Pancreas (tissue), 10 donors: ENCODE results near the gene CPOX. TPM values are rescaled to one million over a fixed set of nuclear protein-coding genes. Genes with fewer than 3 reads are reported as not detected.

ENCODE experiments used
- ATAC-seq, 4 donors: fragments of 200-7000 bp; cut with Tn5 transposase; one replicate each; pipeline versions ENCODE4 v1.8.0 to v1.9.1; 2020; ENCODE audit warnings: mild to moderate bottlenecking in 4 of 4, moderate library complexity in 4 of 4
- DNase-seq, 6 donors: peaks; one replicate each; pipeline ENCODE4 v3.0.0-alpha.2; 2020
- FAIRE-seq: peaks from 2 replicates; lab custom pipeline; 2012; peaks lifted over from hg19 to GRCh38; lab: Jason Lieb, UNC
- H3K27ac ChIP-seq, 4 donors: fragments of 200-600 bp; sonication (generic); 1 replicate in 3 of 4; 2 replicates in 1 of 4; pipeline versions ENCODE4 v1.5.0 to v1.8.0; 2020
- H3K27me3 ChIP-seq, 4 donors: fragments of 200-600 bp; one replicate each; pipeline ENCODE4 v1.8.0; 2021
- H3K36me3 ChIP-seq, 3 donors: fragments of 200-600 bp; sonication (generic) in 1 of 3; one replicate each; pipeline versions ENCODE4 v1.5.0 to v1.8.0; 2020 to 2021
- H3K4me1 ChIP-seq, 3 donors: fragments of 200-600 bp; one replicate each; pipeline ENCODE4 v1.8.0; 2021
- H3K4me3 ChIP-seq, 4 donors: fragments of 200-600 bp; sonication (generic) in 2 of 4; one replicate each; pipeline versions ENCODE4 v1.5.0 to v1.8.0; 2020 to 2021
- H3K9me3 ChIP-seq, 4 donors: fragments of 200-600 bp; one replicate each; pipeline ENCODE4 v1.8.0; 2021
- CTCF ChIP-seq, 4 donors: fragments of 200-600 bp; sonication (generic) in 3 of 4; IDR thresholded peaks; one replicate each; pipeline versions ENCODE4 v1.5.0 to v1.8.0; 2021; ENCODE audit warnings: antibody characterized with exemption in 4 of 4
- WGBS, 2 donors: extraction: QIAGEN DNeasy Blood & Tissue Kit; methylation state at CpG; one replicate each; pipeline ENCODE4 v1.1.7; 2013; 5-methylcytosine and 5-hydroxymethylcytosine counted together
- intact Hi-C, 3 donors: fragments of 100-400 bp; cut with DNase I; formaldehyde crosslinking; loops; one replicate each; pipeline versions ENCODE4 v1.11.1 to v1.14.2; 2022
- polyA plus RNA-seq, 2 donors: library from polyadenylated mRNA; stranded (reverse); fragments of 200-250 nt; gene quantifications; one replicate each; pipeline ENCODE4 v1.2.3, GENCODE V29; 2013
- total RNA-seq, 6 donors: library from RNA; stranded (reverse); fragmentation: NEBNext Ultra II Directional in 4 of 6; extraction: Animal tissue kit (Norgen Biotek cat#: 25700) in 4 of 6; gene quantifications; one replicate each; pipeline versions ENCODE4 v1.2.1 to v1.2.4, GENCODE V29; 2021 to 2023
- donor health status: healthy with polysubstance abuse.
- donor health status: DM: no; HTN: no; CAD: no; lungs with moderate emphysema.
- donor health status: DM: no; HTN: no; CAD: no.
- donor health status: control.
- donor health status: control.
- donor health status: Bipolar disorder and iron deficiency.
- donor health status: DM: yes; HTN: yes; CAD: no.
- donor health status: DM: no; HTN: no; CAD: no.
- donor health status: DM: no; HTN: no; CAD: no.
- donor health status: DM: yes; HTN: yes; CAD: no.

Gene CPOX
- total and polyA plus RNA-seq, 8 donors: 4.1 to 9.8 (median 5.9) TPM

GRCh38 chr3:98551236-98551635 is 42.2 kb downstream of the CPOX start:
- TF ChIP-seq CTCF (IDR thresholded peaks at IDR 0.05): no peak
- DNase-seq (no peak), ATAC-seq (no peak), FAIRE-seq (no peak)
- Histone ChIP-seq H3K27ac (no peak overlapping the region), H3K27me3 (peaks cover 0 to 5% (median 2%) of the 10 kb centered on the region in 4 donors), H3K36me3 (no peaks in the 10 kb centered on the region), H3K4me3 (no peak overlapping the region), H3K9me3 (no peaks in the 10 kb centered on the region), H3K4me1 (no peaks in the 10 kb centered on the region)
- 80 to 88% methylated on average over 2 of the region's 2 CpGs for WGBS, 2 donors
- intact Hi-C loops: no loop called here

GRCh38 chr3:98550833-98551232 is 42.6 kb downstream of the CPOX start:
- ATAC-seq (no peak), DNase-seq (no peak), FAIRE-seq (no peak)
- TF ChIP-seq CTCF (IDR thresholded peaks at IDR 0.05): no peak
- no peak overlapping the region for H3K4me3 ChIP-seq
- no peaks in the 10 kb centered on the region for H3K36me3 ChIP-seq
- 97% methylated on average over 3 of the region's 3 CpGs for WGBS, 2 donors
- no peak overlapping the region for H3K27ac ChIP-seq
- H3K4me1 ChIP-seq: no peaks in the 10 kb centered on the region
- no peaks in the 10 kb centered on the region for H3K9me3 ChIP-seq
- H3K27me3 ChIP-seq: peaks cover 0 to 5% (median 2%) of the 10 kb centered on the region in 4 donors
- intact Hi-C loops: no loop called here

GRCh38 chr3:98548544-98548943 is 44.9 kb downstream of the CPOX start:
- DNase-seq (no peak), ATAC-seq (no peak), FAIRE-seq (no peak)
- intact Hi-C loops: no loop called here
- Histone ChIP-seq H3K27ac (no peak overlapping the region), H3K36me3 (no peaks in the 10 kb centered on the region), H3K4me1 (no peaks in the 10 kb centered on the region), H3K27me3 (no peaks in the 10 kb centered on the region), H3K9me3 (no peaks in the 10 kb centered on the region), H3K4me3 (no peak overlapping the region)
- 64 to 68% methylated on average over 5 of the region's 5 CpGs for WGBS, 2 donors
- no peak for TF ChIP-seq CTCF (IDR thresholded peaks at IDR 0.05)

GRCh38 chr3:98545940-98546339 is 47.5 kb downstream of the CPOX start:
- H3K4me1 ChIP-seq: no peaks in the 10 kb centered on the region
- WGBS, 2 donors: 60 to 75% methylated on average over 5 of the region's 5 CpGs
- no peak for TF ChIP-seq CTCF (IDR thresholded peaks at IDR 0.05)
- H3K27ac ChIP-seq: no peak overlapping the region
- intact Hi-C loops: no loop called here
- H3K9me3 ChIP-seq: no peaks in the 10 kb centered on the region
- H3K27me3 ChIP-seq: no peaks in the 10 kb centered on the region
- H3K36me3 ChIP-seq: no peaks in the 10 kb centered on the region
- ATAC-seq: no peak
- H3K4me3 ChIP-seq: no peak overlapping the region
- no peak for DNase-seq
- no peak for FAIRE-seq

GRCh38 chr3:98542623-98543022 is 50.8 kb downstream of the CPOX start:
- WGBS, 2 donors: 63 to 77% methylated on average over 1 of the region's 1 CpG
- DNase-seq (no peak), ATAC-seq (no peak), FAIRE-seq (no peak)
- H3K4me1 ChIP-seq: no peaks in the 10 kb centered on the region
- no peaks in the 10 kb centered on the region for H3K36me3 ChIP-seq
- no peak overlapping the region for H3K4me3 ChIP-seq
- intact Hi-C loops: no loop called here
- H3K27ac ChIP-seq: no peak overlapping the region
- no peak for TF ChIP-seq CTCF (IDR thresholded peaks at IDR 0.05)
- no peaks in the 10 kb centered on the region for H3K9me3 ChIP-seq
- no peaks in the 10 kb centered on the region for H3K27me3 ChIP-seq
